Measurements from ENCODE around the gene SLC30A3.

Gene SLC30A3

DNA sequence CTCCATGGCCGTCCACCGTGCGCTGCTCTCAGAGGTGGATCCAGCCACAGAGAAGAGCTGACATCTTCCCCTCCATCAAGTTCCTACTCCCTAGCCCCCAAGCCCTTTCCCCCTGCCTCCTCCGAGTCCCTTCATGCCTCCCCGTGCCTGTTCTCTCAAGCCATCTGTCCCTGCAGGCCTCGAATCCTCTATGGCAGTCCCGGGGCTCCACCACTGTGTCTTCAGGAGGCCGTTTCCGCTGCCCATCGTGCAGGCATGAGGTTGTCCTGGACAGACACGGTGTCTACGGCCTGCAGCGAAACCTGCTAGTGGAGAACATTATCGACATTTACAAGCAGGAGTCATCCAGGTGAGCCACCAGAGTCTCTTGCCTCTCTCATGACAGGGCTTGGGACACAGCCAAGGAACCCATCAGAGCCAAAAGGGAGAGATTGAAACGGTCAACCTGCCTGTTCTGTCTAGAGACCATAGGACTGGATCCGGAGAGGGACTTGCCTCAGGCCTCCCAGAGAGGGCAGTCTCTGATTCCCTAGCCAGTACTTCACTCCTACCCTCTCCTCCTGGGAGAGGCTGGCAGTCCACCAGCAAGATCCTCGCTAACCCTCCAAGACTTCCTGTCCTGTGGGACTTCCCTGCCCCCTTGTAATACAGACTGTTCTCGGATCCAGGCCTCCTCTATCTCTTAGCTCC, 35.7 kb upstream of the SLC30A3 start:
- H3K4me3 ChIP-seq (ENCODE audit: control insufficient read depth, low read depth, low read length), result no peak overlapping the region
- TF ChIP-seq, protein P1, sequence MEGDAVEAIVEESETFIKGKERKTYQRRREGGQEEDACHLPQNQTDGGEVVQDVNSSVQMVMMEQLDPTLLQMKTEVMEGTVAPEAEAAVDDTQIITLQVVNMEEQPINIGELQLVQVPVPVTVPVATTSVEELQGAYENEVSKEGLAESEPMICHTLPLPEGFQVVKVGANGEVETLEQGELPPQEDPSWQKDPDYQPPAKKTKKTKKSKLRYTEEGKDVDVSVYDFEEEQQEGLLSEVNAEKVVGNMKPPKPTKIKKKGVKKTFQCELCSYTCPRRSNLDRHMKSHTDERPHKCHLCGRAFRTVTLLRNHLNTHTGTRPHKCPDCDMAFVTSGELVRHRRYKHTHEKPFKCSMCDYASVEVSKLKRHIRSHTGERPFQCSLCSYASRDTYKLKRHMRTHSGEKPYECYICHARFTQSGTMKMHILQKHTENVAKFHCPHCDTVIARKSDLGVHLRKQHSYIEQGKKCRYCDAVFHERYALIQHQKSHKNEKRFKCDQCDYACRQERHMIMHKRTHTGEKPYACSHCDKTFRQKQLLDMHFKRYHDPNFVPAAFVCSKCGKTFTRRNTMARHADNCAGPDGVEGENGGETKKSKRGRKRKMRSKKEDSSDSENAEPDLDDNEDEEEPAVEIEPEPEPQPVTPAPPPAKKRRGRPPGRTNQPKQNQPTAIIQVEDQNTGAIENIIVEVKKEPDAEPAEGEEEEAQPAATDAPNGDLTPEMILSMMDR (IDR thresholded peaks at IDR 0.05; ENCODE audit: control insufficient read depth, insufficient read depth, low read depth, low read length, missing control alignments), result no peak
- DNase-seq (ENCODE audit: low read depth), result no peak

DNA sequence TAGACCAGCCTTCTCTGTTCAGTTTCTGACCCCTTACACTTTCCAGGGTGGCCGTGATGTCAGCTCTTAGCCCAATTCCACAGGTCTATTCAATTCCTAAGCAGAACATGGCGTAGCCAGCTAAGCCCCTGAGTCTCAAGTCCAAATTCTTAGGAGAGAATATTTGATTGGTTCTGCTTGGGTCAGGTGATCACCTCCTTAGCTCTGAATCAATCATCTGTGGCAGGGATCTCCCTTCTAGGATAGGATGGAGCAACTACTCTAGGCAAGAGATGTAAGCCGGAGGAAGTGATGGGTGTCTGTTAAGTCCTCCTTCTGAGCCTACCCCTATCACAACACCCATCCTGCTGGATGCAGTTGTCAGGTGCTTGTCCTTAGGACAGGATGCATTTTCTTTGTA, 34.3 kb upstream of the SLC30A3 start:
- no peak overlapping the region for H3K4me3 ChIP-seq (ENCODE audit: control insufficient read depth, low read depth, low read length)
- TF ChIP-seq, protein P1 (IDR thresholded peaks at IDR 0.05; ENCODE audit: control insufficient read depth, insufficient read depth, low read depth, low read length, missing control alignments), result no peak
- DNase-seq (ENCODE audit: low read depth), result no peak

DNA sequence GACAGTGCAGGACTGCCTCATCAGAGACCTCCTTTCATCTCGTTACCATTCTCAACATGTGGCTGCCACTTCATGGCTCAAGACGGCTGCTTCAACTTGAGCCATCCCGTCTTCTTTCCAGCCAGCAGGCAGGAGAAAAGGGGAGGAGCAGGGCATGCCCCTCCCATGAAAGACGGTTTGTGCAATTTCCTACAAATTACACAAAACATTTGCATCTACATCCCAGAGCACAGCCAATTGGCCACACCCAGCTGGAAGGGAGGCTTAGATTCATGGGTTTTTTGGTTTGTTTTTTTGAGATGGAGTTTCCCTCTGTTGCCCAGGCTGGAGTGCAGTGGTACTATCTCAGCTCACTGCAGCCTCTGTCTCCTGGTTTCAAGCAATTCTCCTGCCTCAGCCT, 33.6 kb upstream of the SLC30A3 start:
- TF ChIP-seq, protein P1 (IDR thresholded peaks at IDR 0.05; ENCODE audit: control insufficient read depth, insufficient read depth, low read depth, low read length, missing control alignments), result no peak
- no peak overlapping the region for H3K4me3 ChIP-seq (ENCODE audit: control insufficient read depth, low read depth, low read length)
- no peak for DNase-seq (ENCODE audit: low read depth)

DNA sequence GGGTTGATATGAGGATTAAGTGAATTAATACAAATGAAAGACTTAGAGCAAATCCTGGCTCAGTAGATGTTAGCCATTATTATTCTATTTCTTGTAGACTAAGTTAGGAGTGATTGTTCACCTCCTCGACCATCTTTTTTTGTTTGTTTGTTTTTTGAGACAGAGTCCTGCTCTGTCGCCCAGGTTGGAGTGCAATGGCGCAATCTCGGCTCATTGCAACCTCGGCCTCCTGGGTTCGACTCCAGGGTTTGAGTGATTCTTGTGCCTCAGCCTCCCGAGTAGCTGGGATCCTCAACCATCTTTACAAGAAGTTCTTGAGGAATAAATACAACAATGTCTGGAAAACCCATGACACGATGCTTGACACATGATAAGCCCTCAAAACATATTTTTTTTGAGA, 32.1 kb upstream of the SLC30A3 start:
- no peak overlapping the region for H3K4me3 ChIP-seq (ENCODE audit: control insufficient read depth, low read depth, low read length)
- no peak for DNase-seq (ENCODE audit: low read depth)

DNA sequence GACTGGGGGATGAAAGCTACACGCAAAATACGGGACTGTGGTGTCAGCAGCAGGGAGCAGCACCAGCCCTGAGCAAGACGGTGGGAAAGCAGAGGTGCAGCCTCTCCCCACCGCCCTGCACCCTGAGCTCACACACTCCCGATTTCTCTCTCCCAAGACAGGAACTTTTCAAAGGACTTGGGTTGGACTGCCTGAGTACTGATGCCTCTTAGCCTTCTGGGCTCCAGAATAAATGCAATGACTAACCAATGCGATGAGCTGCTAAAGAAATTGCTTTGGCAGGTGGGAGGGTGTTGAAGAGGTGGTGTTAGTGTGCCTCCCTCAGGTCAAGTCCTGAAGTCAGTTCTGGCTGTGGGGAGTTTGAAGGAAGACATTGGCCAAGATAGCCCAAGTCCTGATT, 29.0 kb upstream of the SLC30A3 start:
- no peak for DNase-seq (ENCODE audit: low read depth)
- H3K4me3 ChIP-seq (ENCODE audit: control insufficient read depth, low read depth, low read length), result no peak overlapping the region
- TF ChIP-seq, protein P1 (IDR thresholded peaks at IDR 0.05; ENCODE audit: control insufficient read depth, insufficient read depth, low read depth, low read length, missing control alignments), result no peak

More for the DNA sequence above, 32.1 kb upstream of the SLC30A3 start:
- TF ChIP-seq, protein P1 (IDR thresholded peaks at IDR 0.05; ENCODE audit: control insufficient read depth, insufficient read depth, low read depth, low read length, missing control alignments), result no peak

DNA sequence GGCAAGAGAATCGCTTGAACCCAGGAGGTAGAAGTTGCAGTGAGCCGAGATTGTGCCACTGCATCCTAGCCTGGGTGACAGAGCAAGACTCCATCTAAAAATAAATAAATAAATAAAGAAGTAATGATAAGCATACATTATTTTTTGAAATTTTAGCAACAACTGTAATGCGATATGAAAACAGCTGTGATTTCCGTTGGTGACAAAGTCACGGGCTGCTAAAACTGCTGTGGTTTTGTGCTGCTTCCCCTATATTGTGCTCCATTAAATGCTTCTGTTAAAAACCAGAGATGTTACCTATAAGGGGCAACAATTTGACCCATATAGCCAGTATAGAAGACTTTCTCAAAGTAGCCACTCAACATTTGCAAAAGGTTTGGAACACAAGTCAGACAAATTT, 27.7 kb upstream of the SLC30A3 start:
- TF ChIP-seq, protein P1 (IDR thresholded peaks at IDR 0.05; ENCODE audit: control insufficient read depth, insufficient read depth, low read depth, low read length, missing control alignments), result no peak
- DNase-seq (ENCODE audit: low read depth), result no peak
- no peak overlapping the region for H3K4me3 ChIP-seq (ENCODE audit: control insufficient read depth, low read depth, low read length)
